Stimulated activated CD8-positive, alpha-beta memory T cell treated with anti-CD3 and anti-CD28 coated beads, Interleukin-15, amount 100 ng/mL, for 1 hour (primary cell): ENCODE measurements around the gene TGFBR2.
"Not testable (repeated sequence)": the region's sequence is repeated elsewhere in the genome, so short reads cannot be mapped to it uniquely, and the experiment has no call there.

Source experiments
- DNase-seq: peaks from one replicate; pipeline ENCODE4 v3.0.0-alpha.2; 2020; ENCODE audit warnings: low read depth

The TGFBR2 gene

GRCh38 chr3:30658328-30659052, 52.1 kb downstream of the TGFBR2 start:
- no peak for DNase-seq

DNA sequence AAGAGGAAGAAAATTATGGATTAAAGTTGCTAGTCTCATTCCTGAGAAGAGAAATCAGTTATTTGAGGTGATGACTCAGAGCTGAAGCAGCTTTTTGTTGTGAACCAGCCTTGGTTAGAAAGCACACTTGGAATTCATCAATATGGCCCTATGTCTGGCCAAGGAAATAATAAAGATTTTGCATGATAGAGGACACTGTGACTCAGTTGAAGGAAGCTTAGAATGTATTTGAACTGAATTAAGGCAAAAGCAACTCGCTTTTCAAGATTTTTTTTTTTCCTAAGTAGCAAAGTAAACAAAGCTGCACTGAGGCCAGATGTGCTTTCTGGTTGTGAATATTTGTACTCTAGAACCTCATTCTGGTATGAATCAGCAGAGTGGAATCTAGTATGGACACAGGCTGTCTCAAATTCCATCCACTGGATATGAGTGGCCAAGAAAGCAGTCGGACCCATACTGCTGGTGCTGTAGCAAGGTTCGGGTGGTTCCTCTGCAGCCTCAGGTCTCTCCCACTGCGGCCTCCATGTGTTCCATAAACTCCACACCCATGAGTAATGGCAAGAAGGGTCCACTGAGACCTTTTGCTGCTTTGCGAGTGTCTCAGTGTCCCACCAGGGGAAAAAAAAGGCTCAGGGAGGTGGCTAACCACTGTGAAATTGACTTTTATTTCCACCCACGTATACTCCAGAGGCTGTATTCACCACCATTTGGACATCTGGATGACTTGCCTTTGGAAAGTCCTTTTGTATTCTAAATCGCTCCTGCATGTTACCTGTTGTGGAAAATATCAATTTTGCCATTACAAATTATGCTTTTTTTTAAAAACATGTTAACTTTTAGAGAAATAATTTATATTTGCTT, 53.1 kb downstream of the TGFBR2 start:
- DNase-seq, result no peak

- DNase-seq, result no peak
Measured at GRCh38 chr3:30660136-30660535, 53.7 kb downstream of the TGFBR2 start.

DNA sequence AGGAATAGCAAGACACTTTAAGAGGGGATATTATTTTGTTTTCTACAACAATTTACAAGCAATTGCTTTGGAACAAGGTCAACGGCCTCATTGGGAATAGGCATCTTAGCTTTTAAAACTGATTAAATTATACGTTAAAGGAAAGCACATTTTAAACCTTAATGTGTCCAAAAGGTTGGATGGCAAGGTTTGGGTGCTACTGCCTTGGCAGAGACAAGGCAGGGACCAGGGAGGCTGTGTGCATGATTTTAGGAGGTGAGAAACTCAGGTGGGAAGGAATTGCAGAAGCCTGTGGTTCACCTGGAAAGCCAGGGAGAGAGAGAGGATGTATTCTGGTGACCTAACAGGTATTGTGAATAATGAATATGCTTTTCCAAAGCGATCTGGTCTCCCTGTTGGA, 54.3 kb downstream of the TGFBR2 start:
- no peak for DNase-seq

DNA sequence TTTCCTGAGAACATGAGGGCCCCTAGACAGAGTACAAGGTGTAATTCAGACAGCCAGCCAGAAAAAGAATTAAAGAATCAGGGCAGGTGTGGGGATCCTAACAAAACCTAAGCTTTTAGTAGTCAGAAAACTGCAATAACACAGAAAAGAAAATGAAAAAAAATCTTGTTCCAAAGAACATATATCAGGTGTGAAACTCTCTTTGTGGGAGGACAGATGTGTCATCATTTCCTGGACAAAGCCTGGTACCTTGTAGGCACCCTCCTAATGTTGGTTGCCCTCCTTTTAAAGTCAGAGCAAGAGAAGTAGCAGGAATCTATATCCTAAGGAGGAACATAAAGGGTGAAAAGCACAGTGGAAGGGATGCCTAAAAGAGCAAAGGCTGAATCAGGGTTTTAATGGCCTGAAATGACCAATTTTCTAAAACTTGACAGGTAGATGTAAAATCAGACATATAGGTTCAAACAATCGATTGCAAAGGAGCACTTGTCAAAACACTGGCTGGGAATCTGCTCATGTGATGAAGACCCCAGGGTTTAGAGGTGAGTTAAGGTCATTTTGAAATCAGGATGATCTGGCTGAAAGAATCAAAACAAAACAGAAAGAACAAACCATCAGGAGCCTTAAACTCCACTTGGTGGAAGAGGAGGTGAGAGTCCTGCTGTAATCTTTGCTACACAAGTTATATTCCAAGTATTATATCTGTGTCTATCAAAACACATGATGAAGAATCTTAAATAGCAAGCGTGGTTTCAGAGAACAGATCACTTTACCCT, 54.9 kb downstream of the TGFBR2 start:
- DNase-seq, result no peak

GRCh38 chr3:30662836-30663235, 56.4 kb downstream of the TGFBR2 start:
- DNase-seq, result no peak

- no peak for DNase-seq
Measured at GRCh38 chr3:30663533-30664241, 57.3 kb downstream of the TGFBR2 start.

DNA sequence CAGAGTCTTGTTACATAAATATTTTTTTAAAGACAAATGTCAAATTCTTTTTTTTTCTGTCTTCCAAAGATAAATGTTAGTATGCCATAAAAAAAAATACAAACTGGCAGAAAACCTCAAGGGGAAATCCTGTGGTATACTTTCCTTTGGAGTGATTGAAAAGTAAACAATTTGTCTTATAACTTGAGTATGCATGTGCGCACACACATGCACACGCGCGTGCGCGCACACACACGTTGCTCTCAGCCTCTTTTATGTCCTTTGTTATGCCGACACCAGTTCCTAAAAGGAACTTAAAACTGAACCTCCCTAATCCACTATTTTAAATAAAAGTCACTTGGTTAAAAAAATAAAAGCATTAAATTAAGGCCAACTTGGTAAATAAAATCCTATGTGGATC, 58.1 kb downstream of the TGFBR2 start:
- DNase-seq, result no peak

DNA sequence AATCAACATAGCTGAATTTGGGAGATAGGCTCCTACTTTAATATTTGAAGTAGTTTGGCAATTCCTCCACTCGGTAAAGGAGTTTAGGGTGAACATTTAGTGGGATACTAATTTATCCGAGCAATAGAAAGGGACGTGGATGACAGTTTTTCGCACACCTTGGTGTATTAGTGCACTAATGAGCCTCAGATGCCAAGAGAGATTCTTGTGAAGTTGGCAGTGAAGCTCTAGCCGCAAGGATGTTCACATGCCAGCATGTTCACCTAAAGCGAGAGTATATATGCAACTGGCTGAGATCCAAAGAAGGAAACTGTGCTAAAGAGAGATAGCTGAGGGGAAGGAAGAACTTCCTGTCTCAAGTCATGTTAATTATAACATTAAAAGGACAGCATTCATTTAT, 58.5 kb downstream of the TGFBR2 start:
- DNase-seq, result no peak

DNA sequence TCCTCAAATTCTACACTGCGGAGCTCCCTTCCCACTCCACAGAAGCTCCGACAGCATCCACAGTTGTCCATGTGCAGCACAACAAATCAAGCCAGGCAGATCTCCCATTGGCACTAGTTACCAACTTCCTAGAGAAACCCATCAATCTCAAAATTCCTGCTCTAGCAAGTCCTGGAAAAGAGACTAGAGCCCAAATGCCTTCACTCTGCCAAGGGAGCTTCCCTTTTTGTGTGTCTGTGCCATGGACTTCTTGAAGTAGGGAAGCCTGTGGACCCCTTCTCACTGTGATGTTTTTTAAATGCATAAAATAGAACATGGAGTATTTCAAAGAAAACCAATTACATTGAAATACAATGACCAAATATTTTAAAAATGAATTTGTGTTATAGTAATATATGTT, 59.1 kb downstream of the TGFBR2 start:
- DNase-seq, result no peak

DNA sequence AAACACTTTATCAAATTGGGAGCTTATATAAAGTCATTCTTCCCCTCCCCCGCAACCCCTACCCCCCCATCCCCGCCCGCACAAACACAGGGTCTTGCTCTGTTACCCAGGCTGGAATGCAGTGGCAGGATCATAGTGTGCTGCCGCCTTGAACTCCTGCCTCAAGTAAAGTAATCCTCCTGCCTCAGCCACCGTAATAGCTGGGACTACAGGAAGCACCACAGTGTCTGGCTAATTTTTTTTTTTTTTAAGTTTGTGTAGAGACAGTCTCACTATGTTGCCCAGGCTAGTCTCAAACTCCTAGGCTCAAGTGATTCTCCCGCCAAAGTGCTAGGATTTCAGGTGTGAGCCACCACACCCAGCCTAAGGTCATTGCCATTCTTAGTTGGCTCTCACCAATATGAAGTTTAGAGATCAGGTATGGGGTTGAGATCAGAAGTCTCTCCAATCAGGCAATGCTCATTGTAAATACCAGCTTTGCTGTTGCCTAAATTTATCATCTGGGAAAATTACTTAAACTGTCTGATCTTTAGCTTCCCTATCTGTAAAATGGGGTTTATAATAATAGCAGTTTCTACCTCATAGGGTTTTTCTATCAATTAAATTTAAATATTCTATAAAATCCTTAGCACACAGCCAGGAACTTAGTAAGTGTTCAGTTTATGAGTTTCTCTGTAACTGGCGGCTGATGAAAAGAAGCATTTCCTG, 60.3 kb downstream of the TGFBR2 start:
- DNase-seq, result no peak

DNA sequence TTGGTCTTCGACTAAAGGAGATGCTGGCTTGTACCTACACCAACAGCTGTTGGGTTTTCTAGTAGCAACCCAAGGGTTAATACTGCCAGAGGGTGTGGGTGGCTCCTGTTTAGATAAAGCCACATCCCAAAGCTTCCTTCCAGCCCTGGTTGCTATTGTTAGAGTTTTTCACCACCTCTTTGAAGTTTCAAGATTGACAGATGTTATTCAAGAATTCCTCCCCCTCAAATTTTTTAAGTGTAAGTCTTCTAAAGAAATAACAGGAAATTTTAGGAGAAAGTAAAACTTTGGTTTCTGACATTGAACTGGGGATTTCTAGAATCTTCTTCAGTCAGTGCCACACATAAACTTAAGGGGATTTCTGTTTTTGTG, 60.9 kb downstream of the TGFBR2 start:
- no peak for DNase-seq

DNA sequence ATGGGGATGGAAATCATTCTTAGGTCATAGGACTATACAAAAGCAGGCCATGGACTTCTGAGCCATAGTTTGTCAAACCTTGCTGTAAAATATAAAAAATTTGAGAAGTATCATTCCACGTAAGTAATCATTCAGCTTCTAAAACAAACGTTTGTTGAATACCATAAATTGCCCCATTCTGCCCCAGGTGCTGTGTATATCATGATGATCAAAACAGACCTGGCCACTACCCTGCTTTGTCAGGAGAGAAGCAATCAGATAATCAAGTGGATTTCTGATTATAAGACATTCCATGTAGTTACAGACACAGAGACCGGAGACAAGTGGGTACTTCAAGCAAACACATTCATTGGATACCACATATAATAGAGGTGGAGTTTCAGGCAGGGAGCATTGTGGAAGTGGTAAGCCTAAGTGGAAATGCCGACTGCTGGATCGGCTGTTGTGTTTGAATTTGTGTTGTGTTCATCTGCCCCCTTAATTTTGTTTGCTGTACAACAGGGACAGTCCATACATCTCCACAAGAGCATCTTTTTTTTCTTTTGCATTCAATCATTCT, 61.7 kb downstream of the TGFBR2 start:
- DNase-seq, result no peak

DNA sequence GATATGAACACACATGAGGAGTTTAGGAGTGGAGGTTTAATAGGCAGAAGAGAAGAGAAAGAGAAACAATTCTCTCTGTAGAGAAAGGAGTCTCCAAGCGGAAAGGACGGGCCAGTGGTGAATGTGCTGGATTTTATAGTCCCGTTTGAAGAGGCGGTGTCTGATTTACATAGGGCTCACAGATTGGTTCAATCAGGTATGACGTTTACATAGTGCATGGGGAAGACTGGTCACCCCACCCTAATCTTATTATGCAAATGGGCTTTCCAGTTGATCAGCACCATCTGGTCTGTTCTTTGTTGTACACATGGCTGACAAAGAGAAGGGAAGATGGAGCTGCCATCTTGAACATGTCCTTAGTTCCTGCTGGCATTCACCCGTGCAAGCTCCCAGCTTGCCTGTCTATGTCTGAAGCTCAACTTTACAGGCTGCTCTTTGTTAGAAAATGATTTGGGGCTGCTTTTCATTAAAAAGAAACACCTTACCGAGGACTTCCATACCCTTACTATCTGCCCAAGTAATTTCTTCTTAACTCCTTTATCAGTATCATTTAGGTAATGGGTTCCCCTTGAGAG, 63.0 kb downstream of the TGFBR2 start:
- DNase-seq, result not testable (repeated sequence)

DNA sequence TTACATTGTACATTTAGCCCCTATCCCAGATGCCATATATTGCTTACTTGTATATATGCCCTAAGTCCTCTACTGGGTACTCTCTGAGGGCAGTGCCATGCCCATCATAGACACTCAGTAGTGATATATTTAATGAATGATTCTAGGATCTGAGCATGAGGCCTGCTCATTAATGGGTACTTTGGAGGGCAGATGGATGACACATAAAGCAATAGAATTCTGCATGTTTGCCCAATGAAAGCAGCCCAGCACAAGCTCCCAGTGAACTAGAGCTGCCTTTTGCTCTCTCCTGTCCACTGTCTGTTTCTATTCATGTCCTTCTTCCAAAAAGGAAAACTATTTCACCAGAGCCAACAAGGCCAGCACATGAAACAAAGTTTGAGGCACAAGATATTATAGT, 63.9 kb downstream of the TGFBR2 start:
- DNase-seq, result no peak

GRCh38 chr3:30671527-30672286, 65.3 kb downstream of the TGFBR2 start:
- DNase-seq, result no peak

DNA sequence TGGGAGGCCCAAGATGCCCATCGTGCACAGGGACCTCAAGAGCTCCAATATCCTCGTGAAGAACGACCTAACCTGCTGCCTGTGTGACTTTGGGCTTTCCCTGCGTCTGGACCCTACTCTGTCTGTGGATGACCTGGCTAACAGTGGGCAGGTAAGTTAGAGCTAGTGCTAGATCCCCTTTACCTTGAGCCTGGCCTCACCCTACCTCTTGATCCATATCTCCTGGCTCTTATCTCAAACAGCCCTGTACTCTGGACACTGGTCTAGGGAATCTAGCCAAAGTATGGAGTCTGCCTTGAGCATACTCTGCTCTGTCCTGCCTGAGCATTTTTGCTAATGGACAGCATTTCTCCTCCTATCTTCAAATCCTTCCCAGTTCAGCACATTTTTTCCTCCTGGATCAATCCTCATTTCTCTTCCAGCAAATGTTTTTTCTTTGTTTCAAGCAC, 65.9 kb downstream of the TGFBR2 start:
- DNase-seq, result no peak

DNA sequence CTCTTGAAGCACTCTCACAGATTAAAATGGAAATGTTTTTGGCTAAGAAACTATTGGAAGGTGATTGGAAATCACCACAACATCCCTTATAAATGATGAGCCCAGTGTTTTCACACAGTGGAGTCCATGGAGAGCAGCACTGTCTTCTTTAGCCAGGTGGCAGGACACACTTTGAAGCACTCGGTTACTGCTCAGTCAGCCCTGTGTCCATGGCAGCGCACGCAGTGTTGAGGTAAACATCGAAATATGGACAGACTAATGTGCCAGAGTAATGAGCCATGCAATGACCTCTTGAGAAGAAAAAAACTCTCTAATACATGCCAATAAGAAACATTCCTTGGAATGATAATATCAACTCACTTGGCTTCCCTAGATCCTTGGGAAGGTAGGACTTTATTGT, 66.6 kb downstream of the TGFBR2 start:
- no peak for DNase-seq

DNA sequence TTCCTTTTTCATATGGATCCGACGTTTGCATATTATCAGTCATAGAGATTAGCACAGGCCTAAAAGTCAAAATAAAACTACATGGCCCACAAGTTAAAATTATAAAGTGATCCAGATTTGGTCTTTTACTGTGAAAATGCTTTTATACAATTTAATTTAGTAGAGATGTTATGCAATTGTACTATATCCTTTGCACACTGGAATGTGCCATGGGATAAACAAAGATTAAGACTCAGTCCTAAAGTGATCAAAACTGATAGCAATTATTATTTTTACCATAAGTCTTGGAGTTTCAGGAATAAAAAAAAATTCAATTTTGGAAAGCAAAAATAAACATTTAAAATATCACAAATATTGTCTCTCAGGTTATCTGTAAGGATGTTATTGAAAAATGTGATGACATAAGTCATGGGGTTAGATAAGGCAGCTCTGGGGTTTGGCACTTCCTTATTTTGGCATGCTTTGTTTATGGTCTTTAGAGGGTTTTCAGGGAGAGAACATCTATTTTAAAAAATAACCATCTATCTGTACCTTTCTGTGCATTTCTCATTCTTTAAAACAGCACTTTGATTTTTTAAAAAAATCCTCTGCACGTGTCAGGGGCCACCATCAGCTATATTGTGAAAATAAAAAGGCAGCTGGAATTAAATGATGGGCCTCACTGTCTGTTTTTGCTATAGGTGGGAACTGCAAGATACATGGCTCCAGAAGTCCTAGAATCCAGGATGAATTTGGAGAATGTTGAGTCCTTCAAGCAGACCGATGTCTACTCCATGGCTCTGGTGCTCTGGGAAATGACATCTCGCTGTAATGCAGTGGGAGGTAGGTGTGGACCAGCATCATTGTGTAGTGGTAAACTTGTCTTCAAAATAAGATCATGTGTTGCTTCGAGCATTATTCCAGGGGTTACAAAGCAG, 67.3 kb downstream of the TGFBR2 start:
- DNase-seq, result no peak
